T47D (cell line): ENCODE results near the gene RNASET2.

Experiments
- DNase-seq, 2 experiments: peaks; one replicate each; pipeline versions ENCODE4 v3.0.0 to v3.0.0-alpha.2; 2011 to 2012; ENCODE audit warnings: low read depth in 1 of 2, low spot score in 1 of 2
- JUND ChIP-seq: IDR thresholded peaks from 2 replicates; pipeline ENCODE4 v1.6.1; 2012; ENCODE audit warnings: low read depth
- in situ Hi-C: cut with HindIII; loops from 2 replicates; pipeline ENCODE4 v1.10.0; 2016; ENCODE audit warnings: low sequenced_read_pairs, low pct_unique_long_range_greater_than_20kb

RNASET2 gene

DNA sequence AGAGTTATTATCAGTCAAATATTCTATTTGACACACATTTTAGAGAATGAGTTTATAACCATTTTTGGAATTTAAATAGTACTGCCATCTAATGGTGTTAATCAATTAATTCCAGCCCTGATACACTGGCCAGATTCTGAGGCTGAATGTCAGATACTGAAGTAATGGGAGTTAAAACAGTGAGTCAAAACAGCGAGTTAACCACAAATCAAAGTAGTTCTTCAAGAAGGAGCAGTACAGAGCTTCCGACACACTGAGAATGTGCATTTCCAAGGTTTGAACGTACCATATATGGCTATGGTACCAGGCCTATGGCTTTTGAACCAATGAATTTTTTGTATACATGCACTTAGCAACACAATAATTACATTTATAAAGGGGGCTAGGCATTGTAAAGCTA is 31.6 kb upstream of the RNASET2 start:
- in situ Hi-C loops, result no loop called here
- no peak for DNase-seq
- no peak for TF ChIP-seq JUND

DNA sequence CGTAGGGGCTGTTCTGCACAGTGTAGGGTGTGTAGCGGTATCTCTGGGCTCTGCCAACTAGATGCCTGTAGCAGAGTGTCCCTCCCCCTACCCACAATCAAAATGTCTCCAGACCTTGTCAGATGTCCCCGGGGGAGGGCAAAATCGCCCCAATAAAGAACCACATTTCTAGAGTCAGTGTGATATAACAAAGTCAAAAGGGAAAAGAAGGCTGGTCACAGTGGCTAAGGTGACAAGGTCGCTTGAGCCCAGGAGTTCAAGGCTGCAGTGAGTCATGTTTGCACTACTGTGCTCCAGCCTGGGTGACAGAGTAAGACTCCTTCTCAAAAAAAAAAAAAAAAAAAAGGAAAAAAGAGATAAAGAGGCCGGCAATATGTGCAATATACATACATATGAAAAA is 31.1 kb upstream of the RNASET2 start:
- DNase-seq, result no peak
- in situ Hi-C loops, result no loop called here
- no peak for TF ChIP-seq JUND

DNA sequence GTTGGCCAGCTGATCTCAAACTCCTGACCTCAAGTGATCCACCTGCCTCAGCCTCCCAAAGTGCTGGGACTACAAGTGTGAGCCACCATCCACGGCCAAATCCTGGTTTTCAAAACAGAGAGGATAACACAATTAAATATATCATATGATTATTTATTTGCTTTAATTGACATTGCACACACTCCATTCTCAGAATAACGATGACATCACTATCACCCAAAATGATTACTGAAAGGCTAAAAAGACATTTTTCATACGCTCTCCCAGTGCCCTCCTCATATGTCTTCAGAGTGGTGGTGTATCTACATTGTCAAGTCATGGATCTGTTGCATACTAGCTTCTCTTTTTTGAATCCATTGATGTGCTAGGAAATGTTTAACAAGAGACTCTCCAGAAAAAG is 24.4 kb upstream of the RNASET2 start:
- no peak for DNase-seq
- TF ChIP-seq JUND, result no peak
- in situ Hi-C loops, result no loop called here

GRCh38 chr6:166977621-166978525 is 21.5 kb upstream of the RNASET2 start:
- no peak for DNase-seq
- no peak for TF ChIP-seq JUND
- in situ Hi-C loops, result no loop called here

GRCh38 chr6:166976636-166977035 is 20.3 kb upstream of the RNASET2 start:
- no peak for TF ChIP-seq JUND
- DNase-seq, result no peak
- in situ Hi-C loops, result no loop called here

DNA sequence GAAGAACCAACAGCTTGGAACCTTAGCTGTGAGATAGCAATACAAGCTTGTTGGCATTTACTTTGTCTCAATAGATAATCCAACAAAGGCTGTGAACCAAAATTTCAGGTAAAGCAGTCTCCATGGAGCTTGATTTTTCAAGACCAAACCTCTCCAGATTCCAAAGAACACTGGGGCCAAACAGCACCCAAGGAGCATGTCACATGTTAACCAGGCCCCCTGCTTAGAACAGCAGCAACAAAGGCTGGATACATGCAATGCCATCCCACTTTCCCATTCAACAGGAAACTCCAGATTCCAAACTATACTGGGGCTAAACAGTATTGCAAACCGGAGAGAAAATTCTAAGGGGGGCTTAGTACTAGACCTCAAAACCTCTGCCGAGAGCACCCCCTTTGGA is 15.8 kb upstream of the RNASET2 start:
- no peak for TF ChIP-seq JUND
- in situ Hi-C loops, result no loop called here
- no peak for DNase-seq

DNA sequence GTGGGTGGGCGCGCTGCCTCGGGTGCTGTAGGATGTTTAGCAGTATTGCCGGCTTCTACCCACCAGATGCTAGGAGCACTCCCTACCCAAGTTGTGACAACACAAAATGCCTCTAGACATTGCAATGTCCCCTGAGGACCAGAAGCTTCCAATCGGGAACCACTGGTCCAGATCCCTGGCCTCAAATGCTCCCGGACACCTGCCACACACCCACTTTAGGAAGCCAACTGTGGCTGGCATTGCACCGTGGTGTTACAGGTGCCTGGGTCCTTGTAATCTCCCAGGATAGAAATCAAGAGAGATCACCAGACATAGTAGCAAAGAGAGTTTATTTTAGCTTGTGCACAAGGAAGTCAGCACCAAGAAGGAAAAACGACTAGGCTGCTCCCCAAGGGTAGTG is 14.9 kb upstream of the RNASET2 start:
- TF ChIP-seq JUND, result no peak
- in situ Hi-C loops, result no loop called here
- no peak for DNase-seq

DNA sequence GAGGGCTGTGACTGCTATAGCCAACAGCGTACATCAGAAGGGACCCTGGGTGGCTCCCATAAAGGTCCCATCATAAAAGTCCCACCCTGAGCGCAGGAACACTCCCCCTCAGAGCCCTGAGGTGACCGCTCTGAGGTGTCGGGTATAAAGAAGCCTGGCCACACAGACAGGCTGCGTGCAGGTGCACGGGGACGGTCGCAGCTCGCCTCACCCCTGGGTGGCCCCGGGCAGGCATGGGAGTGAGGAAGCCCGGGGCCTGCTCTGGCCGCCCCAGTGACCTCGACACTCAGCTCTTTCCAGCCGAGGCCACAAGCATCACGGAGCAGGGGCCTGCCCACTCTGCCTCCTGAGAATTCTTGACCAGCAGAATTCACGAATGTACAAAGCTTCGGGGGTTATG is 14.4 kb upstream of the RNASET2 start:
- no peak for DNase-seq
- no peak for TF ChIP-seq JUND
- in situ Hi-C loops, result no loop called here

- no peak for DNase-seq
- in situ Hi-C loops, result no loop called here
- no peak for TF ChIP-seq JUND
Measured at GRCh38 chr6:166970091-166970490, 13.7 kb upstream of the RNASET2 start.

DNA sequence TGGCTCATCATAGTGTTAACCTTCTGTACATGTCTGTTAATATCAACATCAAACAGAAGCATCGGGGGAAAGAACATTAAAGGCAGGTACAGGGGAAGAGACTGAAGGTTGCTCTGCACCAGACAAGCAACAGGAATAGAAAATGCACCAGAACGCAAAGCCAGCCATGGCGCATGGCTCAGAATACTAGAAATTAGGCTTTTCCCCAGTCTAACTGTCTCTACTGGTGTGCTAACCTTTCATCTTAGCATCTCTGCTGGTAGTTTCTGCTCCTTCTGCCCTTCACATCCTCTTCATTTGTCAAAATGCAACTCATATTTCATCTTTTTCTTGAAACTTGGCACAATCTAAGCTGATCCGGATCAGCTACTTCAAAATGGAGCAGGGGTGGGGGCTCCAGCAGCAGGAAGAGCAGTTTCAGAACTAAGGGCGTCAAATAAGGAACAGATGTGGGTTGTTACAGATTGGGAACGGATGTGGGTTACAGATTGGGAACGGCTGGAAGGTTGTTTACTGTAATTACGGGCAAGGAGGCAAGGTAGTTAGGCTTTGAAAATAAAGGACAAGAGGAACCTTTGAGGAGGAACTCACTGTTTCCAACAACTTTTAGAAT is 13.1 kb upstream of the RNASET2 start:
- no peak for DNase-seq
- TF ChIP-seq JUND, result no peak
- in situ Hi-C loops, result no loop called here

DNA sequence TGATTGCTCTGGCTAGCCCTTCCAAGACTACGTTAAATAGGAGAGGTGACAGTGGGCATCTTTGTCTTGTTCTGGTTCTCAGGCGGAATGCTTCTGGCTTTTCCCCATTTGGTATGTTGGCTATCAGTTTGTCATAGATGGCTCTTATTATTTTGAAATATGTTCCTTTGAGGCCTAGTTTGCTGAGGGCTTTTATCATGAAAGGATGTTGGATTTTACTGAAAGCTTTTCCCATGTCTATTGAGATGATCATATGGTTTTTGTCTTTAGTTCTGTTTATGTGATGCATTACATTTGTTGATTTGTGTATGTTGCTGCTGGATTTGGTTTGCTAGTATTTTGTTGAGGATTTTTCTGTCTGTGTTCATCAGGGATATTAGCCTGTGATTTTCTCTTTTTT is 9.9 kb upstream of the RNASET2 start:
- no peak for TF ChIP-seq JUND

GRCh38 chr6:166960609-166960978 is 4.2 kb upstream of the RNASET2 start:
- in situ Hi-C loops, result no loop called here
- DNase-seq, result no peak
- no peak for TF ChIP-seq JUND

More for the DNA sequence above, 9.9 kb upstream of the RNASET2 start:
- no peak for DNase-seq
- in situ Hi-C loops, result no loop called here

DNA sequence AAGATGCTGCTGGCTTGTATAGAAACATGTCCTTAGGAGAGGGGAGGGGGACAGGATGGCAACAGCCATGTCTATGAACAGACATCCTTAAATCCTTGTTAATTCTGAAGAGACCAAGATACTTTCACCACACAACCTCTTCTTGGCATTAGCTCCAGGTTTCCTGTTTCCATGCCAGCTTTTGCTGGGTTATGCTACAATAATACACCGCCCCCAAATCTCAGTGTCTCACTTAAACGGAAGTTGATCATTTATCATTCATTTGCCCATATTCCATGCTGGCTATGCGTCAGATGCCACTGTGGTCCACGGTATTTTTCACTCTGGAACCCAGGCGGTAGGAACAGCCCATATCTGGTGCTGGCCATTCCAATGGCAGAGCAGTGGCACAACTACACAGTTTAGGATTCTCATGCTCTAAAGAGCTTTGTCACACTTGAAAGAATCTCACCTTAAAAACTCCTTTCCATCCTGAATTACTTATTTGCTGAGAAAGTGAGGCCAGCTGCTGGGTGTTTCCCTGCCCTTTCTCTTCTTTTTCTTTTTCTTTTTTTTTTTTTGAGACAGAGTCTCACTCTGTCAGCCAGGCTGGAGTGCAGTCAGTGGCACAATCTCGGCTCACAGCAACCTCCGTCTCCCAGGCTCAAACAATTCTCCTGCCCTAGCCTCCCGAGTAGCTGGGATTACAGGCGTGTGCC is 3.7 kb upstream of the RNASET2 start:
- in situ Hi-C loops, result no loop called here
- DNase-seq, result no peak
- no peak for TF ChIP-seq JUND
